GM12864 (cell line): ENCODE results near the gene HLCS.

Experiments used
- DNase-seq: peaks from one replicate; pipeline ENCODE4 v3.0.0-alpha.2; 2011; ENCODE audit warnings: low read depth
- H3K4me3 ChIP-seq: 2 replicates; pipeline ENCODE4 v1.5.1; 2011; ENCODE audit warnings: mild to moderate bottlenecking, low read depth, low read length, control low read depth
- CTCF ChIP-seq: IDR thresholded peaks from 2 replicates; pipeline ENCODE4 v1.5.1; 2011; ENCODE audit warnings: low read depth, mild to moderate bottlenecking, moderate library complexity, low read length, control low read depth, inconsistent platforms; ENCODE audit errors: missing control alignments

Gene HLCS

GRCh38 chr21:36830100-36830499 lies 136.4 kb downstream of the HLCS start:
- TF ChIP-seq CTCF = no peak
- no peak overlapping the region for H3K4me3 ChIP-seq
- DNase-seq = no peak

DNA sequence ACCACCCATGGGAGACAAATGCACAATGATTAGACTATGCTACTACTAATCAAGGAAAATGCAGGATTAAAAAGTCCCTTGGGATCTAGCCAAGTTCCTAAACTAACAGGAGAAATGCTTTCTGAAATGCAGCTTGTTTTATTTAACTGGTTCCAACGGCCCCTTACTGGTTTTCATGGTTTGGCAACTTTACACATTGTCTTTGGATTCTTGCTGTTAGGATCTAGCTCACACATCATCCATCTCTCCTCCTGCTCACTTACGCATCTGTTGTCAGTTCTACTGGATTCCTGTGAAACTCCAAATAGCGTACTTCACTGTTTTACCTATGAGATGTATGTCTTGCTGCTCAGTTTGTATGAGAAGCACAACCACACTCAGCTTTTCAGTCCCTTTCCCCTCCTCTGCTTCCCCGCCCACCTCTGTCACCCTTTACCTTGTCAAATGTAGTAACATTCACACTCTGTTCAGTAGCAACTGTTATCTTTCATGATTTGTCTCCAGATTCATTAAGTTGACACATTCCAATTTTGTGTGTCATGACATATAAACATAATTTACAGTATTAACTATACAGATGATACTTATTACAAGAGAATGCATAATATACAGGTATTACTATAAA lies 137.5 kb downstream of the HLCS start:
- H3K4me3 ChIP-seq = no peak overlapping the region
- DNase-seq = no peak
- TF ChIP-seq CTCF = no peak

DNA sequence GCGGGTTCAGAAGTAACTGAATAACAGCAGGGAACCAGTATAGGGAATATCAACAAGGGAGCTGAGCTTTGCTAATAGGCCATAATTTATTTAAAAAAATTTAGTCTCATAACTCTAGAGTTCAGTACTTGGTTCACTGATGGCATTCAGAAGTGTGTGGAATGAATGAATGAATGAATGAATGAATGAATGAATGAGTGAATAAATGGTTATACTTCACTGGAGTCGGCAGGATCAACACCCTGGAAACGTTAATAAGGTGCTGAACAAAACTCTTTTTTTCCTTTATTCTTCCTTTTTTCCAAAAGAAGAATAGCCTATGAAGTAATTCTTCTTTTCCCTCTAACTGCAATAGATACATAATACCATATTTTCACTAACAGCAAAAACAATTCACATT lies 138.3 kb downstream of the HLCS start:
- H3K4me3 ChIP-seq = no peak overlapping the region
- TF ChIP-seq CTCF = no peak
- no peak for DNase-seq

DNA sequence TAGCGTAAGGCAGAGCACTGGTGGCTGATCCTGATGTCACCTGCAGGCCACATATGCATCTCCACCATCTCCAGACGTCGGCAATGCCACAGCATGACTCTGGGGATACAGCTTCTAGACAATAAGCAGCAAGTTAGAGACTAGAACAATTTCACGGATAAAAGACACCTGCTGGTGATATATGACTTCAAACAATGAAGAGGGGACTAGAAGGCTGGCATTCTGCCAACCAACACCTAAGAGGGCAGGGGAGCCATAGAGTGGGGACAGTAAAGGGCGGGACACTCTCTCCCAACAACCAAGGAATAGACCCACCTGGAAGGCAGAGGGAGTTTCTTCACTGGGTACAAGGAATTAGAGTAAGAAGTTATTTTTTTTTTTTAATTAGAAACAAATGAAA lies 140.8 kb downstream of the HLCS start:
- no peak for DNase-seq
- no peak overlapping the region for H3K4me3 ChIP-seq
- no peak for TF ChIP-seq CTCF

GRCh38 chr21:36821032-36821299 lies 145.5 kb downstream of the HLCS start:
- H3K4me3 ChIP-seq = no peak overlapping the region
- DNase-seq = no peak
- TF ChIP-seq CTCF = no peak

- no peak overlapping the region for H3K4me3 ChIP-seq
- DNase-seq = no peak
- TF ChIP-seq CTCF = no peak
Measured at GRCh38 chr21:36820176-36821031, 146.1 kb downstream of the HLCS start.

- no peak for DNase-seq
- TF ChIP-seq CTCF = no peak
- no peak overlapping the region for H3K4me3 ChIP-seq
Measured at GRCh38 chr21:36817732-36818450, 148.6 kb downstream of the HLCS start.
